ENCODE results near the gene TTC7B. TPM values are rescaled to one million over a fixed set of nuclear protein-coding genes. Genes with fewer than 3 reads are reported as not detected.

TTC7B gene
- total and polyA plus RNA-seq, 2 of the 8 experiments (the other 6 are each of a cell fraction or from before 2014, with no cell fraction given): 23.7 to 34.0 TPM

GRCh38 chr14:90614696-90615516 is 201.3 kb downstream of the TTC7B start:
- Histone ChIP-seq H3K56ac (replicated peaks; ENCODE audit: insufficient read length, low read depth, low read length) (no peak overlapping the region), H2BK120ac (replicated peaks; ENCODE audit: low read depth, low read length) (no peak overlapping the region), H3K79me2 (ENCODE audit: control insufficient read depth in 1 of 2, insufficient read depth in 2 of 2, low read length in 2 of 2) (no peaks in the 10 kb centered on the region), H3K14ac (ENCODE audit: insufficient read length) (no peak overlapping the region), H4K5ac (ENCODE audit: insufficient read length, low read depth, low read length) (no peak overlapping the region), H3K9ac (replicated peaks in 1 of 4; ENCODE audit: extremely low read depth in 1 of 4, low read depth in 3 of 4, low read length in 3 of 4) (no peak overlapping the region), H3K4me3 (ENCODE audit: extremely low read depth in 1 of 4, insufficient read depth in 2 of 4, low read depth in 3 of 4, low read length in 4 of 4) (no peak overlapping the region), H4K20me1 (replicated peaks in 1 of 2; ENCODE audit: control insufficient read depth in 1 of 2, insufficient read depth in 2 of 2, low read length in 2 of 2) (no peaks in the 10 kb centered on the region), H2BK12ac (ENCODE audit: low read depth, low read length) (no peak overlapping the region), H2AK5ac (ENCODE audit: low read depth, low read length) (no peak overlapping the region), H3K23ac (ENCODE audit: insufficient read length) (no peak overlapping the region), H3K18ac (ENCODE audit: extremely low read depth, low read length) (no peak overlapping the region; the same call in 1 of the 2 replicates), H2BK20ac (ENCODE audit: low read length) (peak overlapping the region; percentile 40; the same call in 1 of the 2 replicates), H3K27ac (ENCODE audit: low read depth, low read length) (no peak overlapping the region), H3K9me3 (ENCODE audit: insufficient read depth in 2 of 2, low read depth in 1 of 2, low read length in 1 of 2) (no peaks in the 10 kb centered on the region), H4K8ac (ENCODE audit: extremely low read depth, insufficient read depth, low read length) (no peak overlapping the region), H2BK5ac (ENCODE audit: low read depth, low read length) (no peak overlapping the region), H3K79me1 (ENCODE audit: low read depth, low read length) (no peaks in the 10 kb centered on the region), H3K23me2 (ENCODE audit: low read depth, low read length) (no peaks in the 10 kb centered on the region), H2BK15ac (ENCODE audit: low read length) (no peak overlapping the region), H3K27me3 (replicated peaks in 1 of 4; ENCODE audit: control insufficient read depth in 3 of 4, extremely low read depth in 1 of 4, insufficient read depth in 3 of 4, low read length in 3 of 4) (no peaks in the 10 kb centered on the region; a peak in 1 of 7 replicates), H3K4me2 (ENCODE audit: insufficient read depth in 1 of 2, low read depth in 2 of 2, low read length in 2 of 2) (no peak overlapping the region), H3K36me3 (ENCODE audit: control insufficient read depth in 2 of 4, insufficient read depth in 4 of 4, low read length in 3 of 4) (no peaks in the 10 kb centered on the region), H4K91ac (replicated peaks; ENCODE audit: insufficient read length, low read length) (no peak overlapping the region), H3K4ac (replicated peaks; ENCODE audit: insufficient read length, low read depth, low read length) (no peak overlapping the region), H3K4me1 (replicated peaks in 1 of 4; ENCODE audit: control insufficient read depth in 3 of 4, insufficient read depth in 4 of 4, low read length in 3 of 4) (peaks cover 4 to 15% (median 10%) of the 10 kb centered on the region in 4 experiments; a peak in 5 of 7 replicates), H2AFZ (ENCODE audit: low read length) (no peak overlapping the region)
- FAIRE-seq (no peak), DNase-seq (ENCODE audit: low read depth in 1 of 2, low spot score in 2 of 2) (no peak)
- WGBS, 2 experiments (ENCODE audit: extremely low coverage in 1 of 2, insufficient coverage in 1 of 2, insufficient read length in 1 of 2, insufficient replicate concordance in 2 of 2, low coverage in 1 of 2, low lambda C conversion rate in 2 of 2, missing lambda C conversion rate in 1 of 2): 83% methylated on average over 10 of the region's 10 CpGs; no CpG with 5 or more reads in 1 of the 2 experiments
- ChIA-PET CTCF (ENCODE audit: partially characterized antibody) (interaction anchor here (0.6 to 2.0 kb wide), 6 partner anchors 9 to 1887 kb away, joined by 3 to 9 read pairs (median 4); no protein-coding TSS in a partner anchor), POLR2A (ENCODE audit: partially characterized antibody) (interaction anchor here (0.7 kb wide), 1 partner anchor 131 kb away, joined by 3 read pairs; no protein-coding TSS in a partner anchor)
- TF ChIP-seq TBP (IDR thresholded peaks at IDR 0.05; ENCODE audit: low read depth, low read length) (no peak), CEBPB (IDR thresholded peaks at IDR 0.05; ENCODE audit: low read depth, low read length) (no peak), CBX8 (IDR thresholded peaks at IDR 0.05; ENCODE audit: borderline replicate concordance, low read depth, low read length) (no peak), SRF (IDR thresholded peaks at IDR 0.05; ENCODE audit: low read depth, low read length) (no peak), ZNF274 (IDR thresholded peaks at IDR 0.05; ENCODE audit: borderline replicate concordance, extremely low read depth, low read length) (no peak), SAP30 (IDR thresholded peaks at IDR 0.05; ENCODE audit: insufficient read depth, insufficient replicate concordance, low read length) (no peak), CREB1 (IDR thresholded peaks at IDR 0.05) (no peak), TAF1 (IDR thresholded peaks at IDR 0.05; ENCODE audit: low read depth, low read length) (no peak)
- TF ChIP-seq, protein P1, sequence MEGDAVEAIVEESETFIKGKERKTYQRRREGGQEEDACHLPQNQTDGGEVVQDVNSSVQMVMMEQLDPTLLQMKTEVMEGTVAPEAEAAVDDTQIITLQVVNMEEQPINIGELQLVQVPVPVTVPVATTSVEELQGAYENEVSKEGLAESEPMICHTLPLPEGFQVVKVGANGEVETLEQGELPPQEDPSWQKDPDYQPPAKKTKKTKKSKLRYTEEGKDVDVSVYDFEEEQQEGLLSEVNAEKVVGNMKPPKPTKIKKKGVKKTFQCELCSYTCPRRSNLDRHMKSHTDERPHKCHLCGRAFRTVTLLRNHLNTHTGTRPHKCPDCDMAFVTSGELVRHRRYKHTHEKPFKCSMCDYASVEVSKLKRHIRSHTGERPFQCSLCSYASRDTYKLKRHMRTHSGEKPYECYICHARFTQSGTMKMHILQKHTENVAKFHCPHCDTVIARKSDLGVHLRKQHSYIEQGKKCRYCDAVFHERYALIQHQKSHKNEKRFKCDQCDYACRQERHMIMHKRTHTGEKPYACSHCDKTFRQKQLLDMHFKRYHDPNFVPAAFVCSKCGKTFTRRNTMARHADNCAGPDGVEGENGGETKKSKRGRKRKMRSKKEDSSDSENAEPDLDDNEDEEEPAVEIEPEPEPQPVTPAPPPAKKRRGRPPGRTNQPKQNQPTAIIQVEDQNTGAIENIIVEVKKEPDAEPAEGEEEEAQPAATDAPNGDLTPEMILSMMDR (IDR thresholded peaks at IDR 0.05; ENCODE audit: control extremely low read depth in 1 of 3, insufficient read depth in 1 of 3, low read depth in 1 of 3, low read length in 3 of 3): no peak
- TF ChIP-seq, protein P2, sequence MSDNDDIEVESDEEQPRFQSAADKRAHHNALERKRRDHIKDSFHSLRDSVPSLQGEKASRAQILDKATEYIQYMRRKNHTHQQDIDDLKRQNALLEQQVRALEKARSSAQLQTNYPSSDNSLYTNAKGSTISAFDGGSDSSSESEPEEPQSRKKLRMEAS (IDR thresholded peaks at IDR 0.05): no peak
